ENCODE data around the gene ALDH1L2. TPM values are rescaled to one million over a fixed set of nuclear protein-coding genes. Genes with fewer than 3 reads are reported as not detected.
"Not testable (repeated sequence)": the region's sequence is repeated elsewhere in the genome, so short reads cannot be mapped to it uniquely, and the experiment has no call there.

ALDH1L2 gene
- total and polyA plus RNA-seq, 11 donors: 0.53 to 6.7 (median 2.0) TPM

GRCh38 chr12:105100998-105101397 lies 16.7 kb upstream of the ALDH1L2 start:
- intact Hi-C loops (cut with DNase I): no loop called here
- Histone ChIP-seq H3K9me3 (peaks cover 0 to 7% (median 0%) of the 10 kb centered on the region in 12 donors), H3K27me3 (no peaks in the 10 kb centered on the region), H3K4me1 (no peaks in the 10 kb centered on the region), H3K36me3 (no peaks in the 10 kb centered on the region), H3K4me3 (no peak overlapping the region), H3K27ac (no peak overlapping the region)
- ATAC-seq: no peak
- DNase-seq: no peak
- peak in 3 of 12 donors; percentile 14 to 23 (median 18) for TF ChIP-seq CTCF (IDR thresholded peaks at IDR 0.05)
- no peak for TF ChIP-seq POLR2A (IDR thresholded peaks at IDR 0.05)

GRCh38 chr12:105100207-105100985 lies 16.1 kb upstream of the ALDH1L2 start:
- peak in 1 of 4 donors; percentile 36 for ATAC-seq
- 85 to 87% (median 86%) methylated on average over 7 of the region's 7 CpGs for whole genome bisulfite sequencing, 4 donors
- Histone ChIP-seq H3K4me3 (no peak overlapping the region), H3K27ac (no peak overlapping the region), H3K4me1 (no peaks in the 10 kb centered on the region), H3K9me3 (peaks cover 0 to 11% (median 4%) of the 10 kb centered on the region in 12 donors), H3K27me3 (no peaks in the 10 kb centered on the region), H3K36me3 (no peaks in the 10 kb centered on the region)
- no peak for DNase-seq
- TF ChIP-seq CTCF (IDR thresholded peaks at IDR 0.05) (no peak), POLR2A (IDR thresholded peaks at IDR 0.05) (no peak)
- intact Hi-C loops (cut with DNase I): no loop called here

- WGBS, 4 donors: 89 to 100% (median 96%) methylated on average over 1 of the region's 1 CpG
- no peaks in the 10 kb centered on the region for H3K27me3 ChIP-seq
- no peak overlapping the region for H3K4me3 ChIP-seq
- ATAC-seq (no peak), DNase-seq (no peak)
- H3K4me1 ChIP-seq: no peaks in the 10 kb centered on the region
- TF ChIP-seq CTCF (IDR thresholded peaks at IDR 0.05) (no peak), POLR2A (IDR thresholded peaks at IDR 0.05) (no peak)
- H3K36me3 ChIP-seq: no peaks in the 10 kb centered on the region
- intact Hi-C loops (cut with DNase I): no loop called here
- no peak overlapping the region for H3K27ac ChIP-seq
- peaks cover 0 to 19% (median 12%) of the 10 kb centered on the region in 12 donors for H3K9me3 ChIP-seq
Measured at GRCh38 chr12:105099356-105099755, 15.1 kb upstream of the ALDH1L2 start.

DNA sequence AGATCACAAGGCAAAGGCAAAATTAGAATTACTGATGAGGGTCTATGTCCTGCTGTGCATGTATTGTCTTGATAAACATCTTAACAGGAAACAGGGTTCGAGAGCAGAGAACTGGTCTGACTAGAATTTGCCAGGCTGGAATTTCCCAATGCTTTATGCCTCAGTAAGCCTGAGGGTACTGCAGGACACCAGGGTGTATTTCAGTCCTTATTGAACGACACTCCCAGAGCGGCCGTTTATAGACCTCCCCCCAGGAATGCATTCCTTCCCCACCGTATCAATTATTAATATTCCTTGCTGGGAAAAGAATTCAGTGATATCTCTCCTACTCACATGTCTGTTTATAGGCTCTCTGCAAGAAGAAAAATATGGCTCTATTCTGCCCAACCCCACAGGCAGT lies 11.1 kb upstream of the ALDH1L2 start:
- intact Hi-C loops (cut with DNase I); ATAC-seq; H3K4me3 ChIP-seq; DNase-seq; H3K27ac ChIP-seq; H3K36me3 ChIP-seq; H3K27me3 ChIP-seq; H3K4me1 ChIP-seq: not testable (repeated sequence)
- WGBS, 4 donors: 90 to 93% (median 91%) methylated on average over 5 of the region's 5 CpGs
- H3K9me3 ChIP-seq: peaks cover 0 to 19% (median 12%) of the 10 kb centered on the region in 12 donors

DNA sequence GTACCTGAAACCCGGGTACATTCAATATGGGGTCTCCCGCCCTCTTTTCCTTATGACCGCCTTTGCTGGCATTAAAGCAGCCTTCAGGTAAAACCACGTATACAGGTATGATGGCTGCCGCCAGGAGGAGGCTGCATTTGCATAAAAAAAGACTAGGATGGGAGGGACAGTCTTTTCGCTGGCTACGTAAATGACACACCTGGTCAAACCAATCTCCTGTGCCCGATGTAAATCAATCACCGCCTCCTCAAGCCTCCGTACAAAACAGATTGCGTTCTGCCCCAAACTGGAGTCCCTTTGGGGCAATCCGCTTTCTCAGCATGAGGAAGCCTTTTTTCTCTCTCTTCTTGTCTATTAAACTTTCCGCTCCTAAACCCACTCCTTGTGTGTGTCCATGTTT lies 8.1 kb upstream of the ALDH1L2 start:
- no peaks in the 10 kb centered on the region for H3K36me3 ChIP-seq
- H3K27ac ChIP-seq: no peak overlapping the region
- ATAC-seq (no peak), DNase-seq (no peak)
- H3K9me3 ChIP-seq: peaks cover 0 to 16% (median 12%) of the 10 kb centered on the region in 12 donors
- H3K4me3 ChIP-seq: no peak overlapping the region
- H3K4me1 ChIP-seq: no peaks in the 10 kb centered on the region
- intact Hi-C loops (cut with DNase I): no loop called here
- WGBS, 4 donors: 46 to 65% (median 55%) methylated on average over 13 of the region's 13 CpGs
- no peaks in the 10 kb centered on the region for H3K27me3 ChIP-seq
- TF ChIP-seq CTCF (IDR thresholded peaks at IDR 0.05) (no peak), POLR2A (IDR thresholded peaks at IDR 0.05) (no peak)
